ENCODE measurements around the gene ZFAND2A.
"Not testable (repeated sequence)": the region's sequence is repeated elsewhere in the genome, so short reads cannot be mapped to it uniquely, and the experiment has no call there.

The ZFAND2A gene

GRCh38 chr7:1154172-1154739 lies 5.7 kb downstream of the ZFAND2A start:
- no peak for DNase-seq

DNA sequence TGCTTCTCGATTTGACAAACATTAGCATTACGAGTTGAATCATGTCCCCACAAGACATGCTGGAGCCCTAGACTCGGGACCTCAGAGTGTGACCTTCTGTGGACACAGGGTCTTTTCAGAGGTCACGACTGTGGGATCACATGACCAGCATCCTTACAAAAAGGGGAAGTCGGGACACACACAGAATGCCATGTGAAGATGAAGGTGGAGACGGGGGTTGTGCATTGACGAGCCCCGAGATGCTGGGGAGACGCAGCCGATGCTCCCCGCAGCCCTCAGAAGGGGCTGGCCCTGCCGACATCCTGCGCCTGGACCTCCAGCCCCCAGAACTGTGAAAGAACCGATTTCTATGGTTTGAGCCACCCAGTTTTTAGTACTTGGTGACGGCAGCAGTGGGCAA lies 7.5 kb downstream of the ZFAND2A start:
- DNase-seq: no peak

- DNase-seq: no peak
Measured at GRCh38 chr7:1151653-1152425, 8.2 kb downstream of the ZFAND2A start.

GRCh38 chr7:1151156-1151555 lies 8.8 kb downstream of the ZFAND2A start:
- DNase-seq: no peak

GRCh38 chr7:1150400-1151002 lies 9.5 kb downstream of the ZFAND2A start:
- no peak for DNase-seq

- DNase-seq: no peak
Measured at GRCh38 chr7:1149351-1149794, 10.6 kb downstream of the ZFAND2A start.

DNA sequence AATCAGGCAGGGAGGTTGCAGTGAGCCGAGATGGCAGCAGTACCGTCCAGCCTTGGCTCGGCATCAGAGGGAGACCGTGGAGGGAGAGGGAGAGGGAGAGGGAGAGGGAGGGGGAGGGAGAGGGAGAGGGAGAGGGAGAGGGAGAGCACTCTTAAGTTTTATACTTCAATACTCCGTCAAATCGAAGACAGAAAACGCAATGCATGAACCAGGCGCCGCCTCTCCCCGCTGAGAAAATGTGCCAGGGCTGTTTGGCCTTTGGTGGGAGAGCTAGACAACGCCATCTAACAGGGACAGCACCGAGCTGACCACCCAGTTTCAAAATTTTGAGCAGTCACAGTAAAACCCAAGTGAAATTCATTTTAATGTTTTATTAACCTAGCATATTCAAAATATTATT lies 12.1 kb downstream of the ZFAND2A start:
- DNase-seq: not testable (repeated sequence)

GRCh38 chr7:1144269-1144771 lies 15.7 kb downstream of the ZFAND2A start:
- peak in 11 of 56 donors; percentile 1 to 49 (median 17) for DNase-seq

GRCh38 chr7:1143031-1143430 lies 17.0 kb downstream of the ZFAND2A start:
- not testable (repeated sequence) for DNase-seq

- DNase-seq: no peak
Measured at GRCh38 chr7:1142051-1142635, 17.9 kb downstream of the ZFAND2A start.

DNA sequence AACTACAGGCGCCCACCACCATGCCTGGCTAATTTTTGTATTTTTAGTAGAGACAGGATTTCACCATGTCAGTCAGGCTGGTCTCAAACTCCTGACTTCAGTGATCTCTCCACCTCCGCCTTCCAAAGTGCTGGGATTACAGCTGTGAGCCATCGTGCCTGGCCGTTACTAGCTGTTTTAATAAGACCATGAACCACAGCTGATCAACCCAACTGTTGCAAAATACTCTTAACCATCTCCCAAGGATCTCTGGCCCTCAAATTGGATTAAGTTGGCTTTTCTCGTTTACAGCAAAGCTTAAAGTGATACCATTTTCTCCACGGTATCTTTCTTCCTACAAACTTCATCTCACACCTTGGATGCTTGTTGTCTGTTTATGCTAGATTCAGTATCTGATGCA lies 18.3 kb downstream of the ZFAND2A start:
- DNase-seq: no peak

GRCh38 chr7:1140476-1141104 lies 19.4 kb downstream of the ZFAND2A start:
- DNase-seq: no peak

GRCh38 chr7:1137517-1138167 lies 22.4 kb downstream of the ZFAND2A start:
- DNase-seq: peak in 1 of 56 donors; percentile 54

DNA sequence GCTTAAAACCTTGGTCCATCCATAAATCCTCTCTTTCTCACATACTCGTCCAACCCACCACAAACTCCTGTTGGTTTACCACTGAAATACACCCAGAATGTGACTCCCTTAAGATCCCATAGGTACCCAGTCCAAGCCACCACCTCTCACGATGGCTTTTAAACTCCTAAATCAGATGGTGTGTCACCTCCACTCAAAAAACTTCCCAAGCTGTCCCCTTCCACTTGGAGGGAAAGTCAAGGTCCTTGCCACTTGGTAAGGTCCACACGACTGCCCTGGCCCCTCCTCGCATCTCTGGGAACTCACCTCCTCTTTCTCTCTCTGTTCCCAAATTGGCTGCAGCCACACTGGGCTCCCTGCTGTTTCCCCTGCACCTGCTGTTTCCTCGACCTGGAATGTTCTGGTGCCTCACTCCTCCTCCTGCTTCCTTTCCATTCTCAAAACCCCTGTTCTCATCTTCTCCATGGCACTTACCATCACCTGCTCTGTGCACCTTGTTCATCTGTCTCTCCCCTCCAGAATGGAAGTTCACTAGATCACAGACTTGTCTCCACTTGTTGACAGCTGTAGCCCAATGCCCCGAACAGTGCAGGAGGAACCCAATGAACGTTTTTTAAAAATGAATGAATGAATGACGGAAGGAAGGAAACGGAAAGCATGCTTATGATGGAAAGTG lies 23.0 kb downstream of the ZFAND2A start:
- no peak for DNase-seq

DNA sequence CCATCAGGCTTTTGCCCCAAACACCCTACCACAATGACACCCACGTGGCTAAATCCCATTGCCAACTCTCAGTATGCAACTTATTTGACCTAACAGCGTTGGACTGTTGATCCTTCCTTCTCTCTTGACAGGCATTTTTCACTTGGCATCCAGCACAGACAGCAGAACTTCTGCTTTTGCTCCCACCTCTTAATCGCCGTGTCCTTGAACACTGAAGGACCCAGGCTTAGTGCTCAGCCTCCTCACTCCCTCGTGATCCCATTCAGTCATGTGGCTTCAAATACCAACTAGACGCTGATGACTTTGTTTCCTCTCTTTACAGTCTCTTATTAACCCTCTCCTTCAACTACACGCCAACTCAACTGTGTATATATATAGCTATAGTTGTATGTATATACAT lies 25.0 kb downstream of the ZFAND2A start:
- no peak for DNase-seq

DNA sequence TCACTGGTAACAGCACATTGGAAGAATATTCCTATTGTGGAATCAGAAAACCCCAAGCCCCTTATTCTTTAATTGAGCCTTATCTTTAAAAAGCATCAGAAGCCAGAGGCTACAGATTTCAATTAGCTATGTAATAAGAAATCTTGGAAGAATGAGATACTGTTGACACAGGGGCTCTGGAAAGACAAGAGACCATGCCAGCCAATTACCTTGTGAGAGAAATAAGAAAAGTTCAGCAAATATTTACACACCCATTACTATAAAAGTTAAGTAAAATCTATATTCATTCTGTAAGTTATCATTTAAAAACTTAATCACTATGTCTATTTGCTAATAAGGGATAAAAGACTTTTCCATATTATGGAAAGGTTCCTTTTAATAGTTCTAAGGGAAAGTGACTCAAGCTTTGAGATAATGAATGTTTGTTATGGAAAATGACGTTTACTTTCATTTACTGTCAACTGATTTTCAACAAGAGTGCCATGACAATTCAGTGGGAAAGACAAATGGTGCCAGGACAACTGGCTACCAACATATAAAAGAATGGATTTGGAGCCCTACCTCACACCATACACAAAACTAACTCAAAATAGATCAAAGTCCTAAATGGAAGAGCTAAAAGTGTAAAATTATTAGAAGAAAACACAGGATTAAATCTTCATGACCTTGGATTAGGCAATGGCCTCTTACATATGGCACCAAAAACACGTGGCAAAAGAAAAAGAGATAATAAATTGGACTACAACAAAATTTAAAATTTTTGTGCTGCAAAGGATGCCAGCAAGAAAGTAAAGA lies 28.3 kb downstream of the ZFAND2A start:
- DNase-seq: no peak

GRCh38 chr7:1130021-1130990 lies 29.7 kb downstream of the ZFAND2A start:
- no peak for DNase-seq

DNA sequence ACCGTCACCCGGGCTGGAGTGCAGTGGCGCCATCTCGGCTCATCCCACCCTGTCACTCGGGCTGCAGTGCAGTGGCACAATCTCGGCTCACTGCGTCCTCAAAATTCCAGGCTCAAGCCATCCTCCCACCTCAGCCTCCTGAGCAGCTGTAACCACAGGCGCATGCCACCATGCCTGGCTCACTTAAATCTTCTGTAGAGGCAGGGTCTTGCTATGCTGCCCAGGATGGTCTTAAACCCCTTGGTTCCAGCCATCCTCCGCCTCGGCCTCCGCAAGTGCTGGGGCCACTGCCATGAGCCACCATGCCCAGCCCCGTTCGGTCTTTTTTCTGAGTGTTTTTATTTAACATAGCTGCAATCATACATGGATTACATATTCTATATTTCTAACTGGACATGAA lies 30.6 kb downstream of the ZFAND2A start:
- no peak for DNase-seq
